IPS-18c (cell line): ENCODE measurements around the gene STAT2.

Experiments
- H3K4me3 ChIP-seq: 2 replicates; pipeline ENCODE4 v1.7.0; 2013; ENCODE audit warnings: low read depth, mild to moderate bottlenecking, low read length, moderate library complexity; ENCODE audit not compliant: insufficient read depth
- H3K9me3 ChIP-seq: one replicate; pipeline ENCODE4 v1.6.1; 2013; ENCODE audit warnings: mild to moderate bottlenecking, low read length, moderate library complexity; ENCODE audit not compliant: control insufficient read depth, insufficient read depth

The STAT2 gene

GRCh38 chr12:56308714-56309113, 51.2 kb downstream of the STAT2 start:
- no peak overlapping the region for H3K4me3 ChIP-seq
- H3K9me3 ChIP-seq = no peaks in the 10 kb centered on the region

DNA sequence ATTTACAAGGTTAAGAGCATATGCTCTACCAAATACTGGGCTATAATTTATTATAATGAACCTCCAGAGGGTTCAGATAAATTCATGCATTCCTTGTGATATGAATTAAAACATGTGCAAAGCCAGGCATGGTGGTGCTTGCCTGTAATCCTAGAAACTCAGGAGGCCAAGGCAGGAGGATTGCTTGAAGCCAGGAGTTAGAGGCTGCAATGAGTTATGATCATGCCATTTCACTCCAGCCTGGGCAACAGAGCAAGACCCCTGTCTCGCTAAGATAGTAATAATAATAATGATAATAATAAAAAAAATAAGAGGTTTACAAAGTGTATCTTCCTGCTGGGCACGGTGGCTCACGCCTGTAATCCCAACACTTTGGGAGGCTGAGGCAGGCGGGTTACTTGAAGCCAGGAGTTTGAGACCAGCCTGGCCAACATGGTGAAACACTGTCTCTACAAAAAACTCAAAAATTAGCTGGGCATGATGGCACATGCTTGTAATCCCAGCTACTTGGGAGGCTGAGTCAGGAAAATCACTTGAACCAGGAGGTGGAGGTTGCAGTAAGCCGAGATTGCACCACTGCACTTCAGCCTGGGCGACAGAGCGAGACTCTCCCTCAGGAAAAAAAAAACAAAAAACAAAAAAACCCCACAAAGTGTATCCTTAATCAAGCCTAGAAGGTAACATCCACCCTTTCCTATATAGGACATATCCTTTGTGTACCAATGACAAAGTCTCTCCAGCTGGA, 52.5 kb downstream of the STAT2 start:
- Histone ChIP-seq H3K9me3 (no peaks in the 10 kb centered on the region), H3K4me3 (no peak overlapping the region)

DNA sequence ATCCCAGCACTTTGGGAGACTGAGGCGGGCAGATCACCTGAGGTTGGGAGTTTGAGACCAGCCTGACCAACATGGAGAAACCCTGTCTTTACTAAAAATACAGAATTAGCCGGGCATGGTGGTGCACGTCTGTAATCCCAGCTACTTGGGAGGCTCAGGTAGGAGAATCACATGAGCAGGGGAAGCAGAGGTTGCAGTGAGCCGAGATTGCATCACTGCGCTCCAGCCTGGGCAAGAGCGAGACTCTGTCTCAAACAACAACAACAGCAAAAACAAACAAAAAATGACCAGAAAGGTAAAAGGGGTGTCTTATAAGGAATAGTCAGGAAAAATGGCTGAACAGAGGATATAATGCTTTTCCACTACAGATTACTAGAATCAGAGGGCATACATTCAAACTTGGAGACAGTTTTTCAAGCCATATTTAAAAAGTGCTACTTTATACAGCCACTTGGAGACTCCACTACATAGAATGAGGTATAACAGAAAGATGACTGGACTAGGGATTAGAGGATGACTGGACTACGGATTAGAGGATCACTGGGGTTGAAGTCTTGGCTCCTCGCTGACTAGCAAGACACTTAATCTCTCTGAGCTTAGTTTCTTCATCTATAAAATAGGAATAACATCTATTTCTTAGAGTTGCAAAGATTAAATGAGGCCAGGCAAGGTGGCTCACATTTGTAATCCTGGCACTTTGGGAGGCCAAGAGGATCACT, 54.9 kb downstream of the STAT2 start:
- H3K9me3 ChIP-seq = no peaks in the 10 kb centered on the region
- H3K4me3 ChIP-seq = no peak overlapping the region

DNA sequence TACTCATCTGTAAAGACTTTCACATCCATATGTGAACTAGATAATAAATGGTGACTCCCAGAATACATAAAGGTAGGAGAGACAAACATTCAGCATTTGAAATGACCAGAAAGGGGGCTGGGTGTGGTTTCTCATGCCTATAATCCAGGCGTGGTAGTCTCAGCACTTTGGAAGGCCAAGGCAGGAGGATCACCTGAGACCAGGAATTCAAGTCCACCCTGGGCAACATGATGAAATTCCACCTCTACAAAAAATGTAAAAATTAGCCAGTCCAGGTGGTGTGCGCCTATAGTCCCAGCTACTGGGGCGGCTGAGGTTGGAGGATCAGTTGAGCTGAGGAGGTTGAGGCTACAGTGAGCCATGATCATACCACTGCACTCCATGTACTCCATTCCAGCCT, 55.6 kb downstream of the STAT2 start:
- H3K9me3 ChIP-seq = no peaks in the 10 kb centered on the region
- no peak overlapping the region for H3K4me3 ChIP-seq

DNA sequence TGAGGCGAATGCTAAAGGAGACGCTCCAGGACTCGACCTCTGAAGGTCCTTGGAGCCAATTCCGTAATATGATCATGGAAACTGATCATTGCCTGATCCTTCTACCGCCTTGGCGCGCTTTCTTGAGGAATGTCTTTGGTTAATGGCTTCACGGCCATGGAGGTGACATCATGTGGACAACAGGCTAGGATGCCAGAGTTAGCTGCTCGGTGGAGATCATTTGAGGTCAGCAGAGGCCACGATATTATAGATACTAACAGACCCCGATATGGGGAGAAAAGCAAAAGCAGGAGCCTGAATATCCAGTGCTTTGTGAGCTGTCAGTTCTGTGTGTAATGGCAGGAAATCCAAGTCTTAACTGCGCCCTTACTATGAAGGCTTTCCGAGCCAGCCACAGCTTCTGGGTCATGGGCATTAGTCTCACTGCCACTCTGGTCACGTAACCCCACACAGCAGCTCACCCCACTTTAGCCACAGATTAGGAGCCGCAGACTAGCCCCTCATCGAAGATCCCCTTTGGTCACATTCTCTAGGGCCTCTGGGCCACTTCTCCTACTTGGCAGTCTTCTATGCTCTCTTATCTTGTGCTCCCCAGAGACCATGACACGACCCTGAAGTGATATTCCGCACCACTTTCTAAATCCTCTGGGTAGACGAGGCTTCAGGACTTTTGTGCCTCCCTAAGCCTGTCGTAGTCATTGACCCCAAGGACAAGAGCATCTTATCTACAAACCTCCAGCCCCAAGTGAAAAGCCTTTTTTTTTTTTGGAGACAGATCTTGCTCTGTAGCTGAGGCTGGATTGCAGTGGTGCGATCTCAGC, 59.1 kb downstream of the STAT2 start:
- Histone ChIP-seq H3K4me3 (peak overlapping the region; percentile 50), H3K9me3 (no peaks in the 10 kb centered on the region)

- Histone ChIP-seq H3K9me3 (no peaks in the 10 kb centered on the region), H3K4me3 (peak within 1 kb of the TSS; percentile 78)
These were observed 59.9 kb downstream of the STAT2 start, which contains the start of gene CS for GRCh38 chr12:56299853-56300643. TSS of gene CS (minus strand) at chr12:56300330. CDS start at chr12:56300201, 129 bp downstream.

DNA sequence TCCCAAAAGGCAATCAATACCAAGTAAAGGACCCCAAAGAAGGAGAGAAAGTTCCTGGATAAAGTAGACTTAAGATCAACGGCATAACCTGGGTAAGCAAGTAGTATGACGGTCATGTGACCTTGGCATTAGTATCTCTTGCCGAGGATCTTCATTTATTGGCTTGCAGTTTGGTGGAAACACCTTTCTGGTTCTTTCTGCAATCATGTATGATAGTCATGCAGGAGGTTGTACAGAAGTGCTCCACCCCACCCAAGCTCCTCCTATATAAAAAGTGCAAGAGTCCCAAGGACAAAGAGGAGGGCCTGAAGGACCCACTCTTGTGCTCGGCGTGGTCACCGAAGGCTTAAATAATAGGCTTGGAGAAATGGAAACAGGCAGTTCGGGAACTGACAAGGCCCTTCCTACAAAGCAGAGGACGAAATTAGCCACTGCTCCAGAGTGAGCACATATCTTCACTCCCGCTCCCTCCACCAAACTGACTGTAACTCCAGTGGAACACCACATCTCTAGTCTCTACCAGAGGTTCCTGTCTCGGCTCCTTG, 60.5 kb downstream of the STAT2 start:
- no peaks in the 10 kb centered on the region for H3K9me3 ChIP-seq
- peak overlapping the region; percentile 78 for H3K4me3 ChIP-seq

GRCh38 chr12:56298828-56299227, 61.1 kb downstream of the STAT2 start:
- no peaks in the 10 kb centered on the region for H3K9me3 ChIP-seq
- H3K4me3 ChIP-seq = peak overlapping the region; percentile 78; the same call in 1 of the 2 replicates

- Histone ChIP-seq H3K9me3 (no peaks in the 10 kb centered on the region), H3K4me3 (no peak overlapping the region)
These were observed 62.5 kb downstream of the STAT2 start for GRCh38 chr12:56297400-56297799.

GRCh38 chr12:56296295-56296694, 63.6 kb downstream of the STAT2 start:
- no peak overlapping the region for H3K4me3 ChIP-seq

DNA sequence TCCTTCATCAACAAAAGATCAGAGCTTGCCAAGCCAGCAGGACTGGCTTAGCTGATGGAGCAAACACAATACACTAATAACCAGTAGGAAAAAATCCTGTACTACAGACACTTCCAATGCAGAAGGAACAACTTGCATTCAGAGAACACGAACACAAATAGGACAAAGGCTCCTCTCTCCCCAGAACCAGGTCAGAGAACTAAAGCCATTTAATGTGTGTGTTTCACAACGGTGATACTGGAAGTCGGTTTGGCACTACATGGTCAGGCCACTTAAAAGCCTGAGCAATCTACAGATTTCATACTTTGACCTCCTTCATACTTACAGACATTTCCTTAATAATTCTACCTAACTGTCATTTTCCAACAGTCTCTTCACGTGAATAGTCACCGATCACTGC, 66.1 kb downstream of the STAT2 start:
- no peaks in the 10 kb centered on the region for H3K9me3 ChIP-seq
- no peak overlapping the region for H3K4me3 ChIP-seq

More at GRCh38 chr12:56296295-56296694, 63.6 kb downstream of the STAT2 start:
- no peaks in the 10 kb centered on the region for H3K9me3 ChIP-seq
